ENCODE results near the gene PTF1A. TPM values are rescaled to one million over a fixed set of nuclear protein-coding genes. Genes with fewer than 3 reads are reported as not detected.

The PTF1A gene
- total RNA-seq, 4 donors from 2014 or later, result not detected

- no peak for DNase-seq (ENCODE audit: low spot score in 2 of 2)
- WGBS, 2 donors, result 3 to 4% methylated on average over 56 to 63 of the region's 88 CpGs
- H3K4me3 ChIP-seq (ENCODE audit: low read depth, poor library complexity, severe bottlenecking), result no peak overlapping the region
- intact Hi-C loops (cut with DNase I; ENCODE audit: low total_unique reads), result no loop called here
- no peak for TF ChIP-seq POLR2A (IDR thresholded peaks at IDR 0.05)
- TF ChIP-seq CTCF (IDR thresholded peaks at IDR 0.05), result no peak
Observed at GRCh38 chr10:23174074-23174976, 17.8 kb upstream of the PTF1A start.

GRCh38 chr10:23174977-23175512 is 17.1 kb upstream of the PTF1A start:
- no peak for DNase-seq (ENCODE audit: low spot score in 2 of 2)
- intact Hi-C loops (cut with DNase I; ENCODE audit: low total_unique reads), result no loop called here
- H3K4me3 ChIP-seq (ENCODE audit: low read depth, poor library complexity, severe bottlenecking), result no peak overlapping the region
- TF ChIP-seq CTCF (IDR thresholded peaks at IDR 0.05), result no peak
- TF ChIP-seq POLR2A (IDR thresholded peaks at IDR 0.05), result no peak
- WGBS, 2 donors, result 15 to 27% methylated on average over 14 of the region's 14 CpGs

- 57 to 64% methylated on average over 7 of the region's 7 CpGs for WGBS, 2 donors
- no peak overlapping the region for H3K4me3 ChIP-seq (ENCODE audit: low read depth, poor library complexity, severe bottlenecking)
- intact Hi-C loops (cut with DNase I; ENCODE audit: low total_unique reads), result no loop called here
- no peak for DNase-seq (ENCODE audit: low spot score in 2 of 2)
- TF ChIP-seq POLR2A (IDR thresholded peaks at IDR 0.05), result no peak
- TF ChIP-seq CTCF (IDR thresholded peaks at IDR 0.05), result no peak
Observed at GRCh38 chr10:23186178-23186577, 5.9 kb upstream of the PTF1A start.

- H3K4me3 ChIP-seq (ENCODE audit: low read depth, poor library complexity, severe bottlenecking), result no peak overlapping the region
- TF ChIP-seq POLR2A (IDR thresholded peaks at IDR 0.05) (no peak), CTCF (IDR thresholded peaks at IDR 0.05) (no peak)
- intact Hi-C loops (cut with DNase I; ENCODE audit: low total_unique reads), result no loop called here
- DNase-seq (ENCODE audit: low spot score in 2 of 2), result no peak
- WGBS, 2 donors, result 27 to 28% methylated on average over 5 of the region's 5 CpGs
Observed at GRCh38 chr10:23186697-23187096, 5.4 kb upstream of the PTF1A start.

- no peak for DNase-seq (ENCODE audit: low spot score in 2 of 2)
- intact Hi-C loops (cut with DNase I; ENCODE audit: low total_unique reads), result no loop called here
- no peak for TF ChIP-seq CTCF (IDR thresholded peaks at IDR 0.05)
- no peak for TF ChIP-seq POLR2A (IDR thresholded peaks at IDR 0.05)
- 90 to 93% methylated on average over 1 of the region's 1 CpG for WGBS, 2 donors
- H3K4me3 ChIP-seq (ENCODE audit: low read depth, poor library complexity, severe bottlenecking), result no peak overlapping the region
Observed at GRCh38 chr10:23187155-23187554, 5.0 kb upstream of the PTF1A start.

Measured in lower leg skin (tissue), 4 donors.